ENCODE results near the gene MAB21L1.

Gene MAB21L1

GRCh38 chr13:35496761-35497386 lies 20.4 kb upstream of the MAB21L1 start:
- DNase-seq (ENCODE audit: low spot score), result no peak
- in situ Hi-C loops (cut with MboI; ENCODE audit: low sequenced_read_pairs, unreplicated experiment), result no loop called here
- no peak for TF ChIP-seq CTCF (IDR thresholded peaks at IDR 0.05; ENCODE audit: borderline replicate concordance, control extremely low read depth, extremely low read depth, insufficient read depth, missing control alignments)

GRCh38 chr13:35496006-35496405 lies 19.5 kb upstream of the MAB21L1 start:
- DNase-seq (ENCODE audit: low spot score), result no peak
- in situ Hi-C loops (cut with MboI; ENCODE audit: low sequenced_read_pairs, unreplicated experiment), result no loop called here
- no peak for TF ChIP-seq CTCF (IDR thresholded peaks at IDR 0.05; ENCODE audit: borderline replicate concordance, control extremely low read depth, extremely low read depth, insufficient read depth, missing control alignments)

GRCh38 chr13:35489050-35489449 lies 12.6 kb upstream of the MAB21L1 start:
- in situ Hi-C loops (cut with MboI; ENCODE audit: low sequenced_read_pairs, unreplicated experiment), result no loop called here
- DNase-seq (ENCODE audit: low spot score), result no peak
- TF ChIP-seq CTCF (IDR thresholded peaks at IDR 0.05; ENCODE audit: borderline replicate concordance, control extremely low read depth, extremely low read depth, insufficient read depth, missing control alignments), result no peak

- TF ChIP-seq CTCF (IDR thresholded peaks at IDR 0.05; ENCODE audit: borderline replicate concordance, control extremely low read depth, extremely low read depth, insufficient read depth, missing control alignments), result no peak
- no peak for DNase-seq (ENCODE audit: low spot score)
- in situ Hi-C loops (cut with MboI; ENCODE audit: low sequenced_read_pairs, unreplicated experiment), result no loop called here
Measured at GRCh38 chr13:35485424-35485823, 8.9 kb upstream of the MAB21L1 start.

DNA sequence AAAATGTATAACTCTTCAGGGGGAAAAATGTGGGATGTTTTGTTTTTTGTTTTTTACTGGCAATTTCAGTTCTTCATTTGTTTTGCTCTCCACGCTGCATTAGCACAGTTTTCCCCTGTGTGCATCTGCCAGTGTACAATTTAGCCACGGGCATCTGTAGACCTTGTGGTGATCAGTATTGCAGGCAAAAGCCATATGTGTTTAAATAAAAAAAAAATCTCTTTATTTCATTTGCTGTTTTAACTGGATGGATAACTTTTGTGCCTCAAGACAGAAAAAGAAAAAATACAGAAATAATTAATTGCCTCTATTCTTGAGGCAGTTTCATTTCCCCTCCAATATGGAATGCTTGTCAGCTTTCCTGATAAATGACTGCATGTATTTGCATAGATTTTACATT lies 7.9 kb upstream of the MAB21L1 start:
- in situ Hi-C loops (cut with MboI; ENCODE audit: low sequenced_read_pairs, unreplicated experiment), result no loop called here
- no peak for TF ChIP-seq CTCF (IDR thresholded peaks at IDR 0.05; ENCODE audit: borderline replicate concordance, control extremely low read depth, extremely low read depth, insufficient read depth, missing control alignments)
- no peak for DNase-seq (ENCODE audit: low spot score)

DNA sequence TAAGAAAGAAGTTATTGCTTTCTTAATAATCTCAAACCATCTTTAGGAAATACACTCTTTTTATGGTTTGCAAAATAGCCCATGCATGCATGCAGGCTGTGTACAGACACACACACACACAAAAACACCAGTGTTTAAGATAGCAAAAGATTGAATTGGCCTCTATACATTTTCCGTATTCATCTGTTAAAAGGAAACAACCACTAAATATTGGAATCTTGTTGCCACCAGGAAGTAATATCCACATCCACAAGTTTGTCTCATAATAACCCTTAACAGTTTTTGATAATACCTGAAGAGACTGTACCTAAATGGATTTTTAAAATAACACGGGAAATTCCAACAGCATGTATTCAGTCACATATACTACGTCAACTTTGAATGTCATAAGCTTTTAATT lies 7.3 kb upstream of the MAB21L1 start:
- no peak for DNase-seq (ENCODE audit: low spot score)
- in situ Hi-C loops (cut with MboI; ENCODE audit: low sequenced_read_pairs, unreplicated experiment), result no loop called here
- TF ChIP-seq CTCF (IDR thresholded peaks at IDR 0.05; ENCODE audit: borderline replicate concordance, control extremely low read depth, extremely low read depth, insufficient read depth, missing control alignments), result no peak

Measured in GM13976 (cell line).